ENCODE data around the gene ZGPAT.

- TF ChIP-seq CTCF (IDR thresholded peaks at IDR 0.05): no peak
- no peak for TF ChIP-seq POLR2AphosphoS5 (IDR thresholded peaks at IDR 0.05)
- TF ChIP-seq POLR2A (IDR thresholded peaks at IDR 0.05): no peak
- TF ChIP-seq EP300 (IDR thresholded peaks at IDR 0.05): no peak
These were observed 9.8 kb upstream of the ZGPAT start for GRCh38 chr20:63697868-63698545.
